GM23338 (cell line): Measurements from ENCODE around the gene ARMC8.

Source experiments
- CREB1 ChIP-seq: fragments of 250-450 bp; sonication (Bioruptor Pico); IDR thresholded peaks from 2 replicates; pipeline ENCODE4 v1.5.0; 2020; ENCODE audit warnings: low read depth, mild to moderate bottlenecking, moderate library complexity
- ETS1 ChIP-seq: IDR thresholded peaks from 2 replicates; pipeline ENCODE4 v1.6.1; 2016; ENCODE audit warnings: antibody characterized with exemption
- EZH2 ChIP-seq: fragments of 200-600 bp; sonication (generic); IDR thresholded peaks from one replicate; pipeline ENCODE4 v1.8.0; 2017; ENCODE audit warnings: antibody characterized with exemption, mild to moderate bottlenecking, low read depth; ENCODE audit not compliant: unreplicated experiment
- EZH2phosphoT487 ChIP-seq: fragments of 200-600 bp; sonication (generic); IDR thresholded peaks from one replicate; pipeline ENCODE4 v1.8.1; 2018; ENCODE audit warnings: antibody characterized with exemption; ENCODE audit not compliant: unreplicated experiment
- POLR2AphosphoS5 ChIP-seq: IDR thresholded peaks from 2 replicates; pipeline ENCODE4 v1.6.1; 2016; ENCODE audit warnings: antibody characterized with exemption, low read depth
- REST ChIP-seq: IDR thresholded peaks from one replicate; pipeline ENCODE4 v1.6.1; 2018; ENCODE audit warnings: antibody characterized with exemption; ENCODE audit not compliant: unreplicated experiment
- ZNF114 ChIP-seq: fragments of 250-450 bp; sonication (Bioruptor Pico); IDR thresholded peaks from 2 replicates; pipeline ENCODE4 v1.5.0; 2020; ENCODE audit warnings: mild to moderate bottlenecking, moderate library complexity
- TF ChIP-seq, protein P1 (sequence below), 2 experiments: fragments of 200-600 bp in 1 of 2; sonication (generic) in 1 of 2; conservative IDR thresholded peaks; 2 replicates each; pipeline versions ENCODE4 v1.5.1 to v1.6.1; 2016 to 2017; ENCODE audit warnings: antibody characterized with exemption in 2 of 2, low read depth in 2 of 2, mild to moderate bottlenecking in 2 of 2, moderate library complexity in 1 of 2

GRCh38 chr3:138200424-138200823, 13.3 kb downstream of the ARMC8 start:
- no peak for TF ChIP-seq EZH2
- TF ChIP-seq, protein P1, sequence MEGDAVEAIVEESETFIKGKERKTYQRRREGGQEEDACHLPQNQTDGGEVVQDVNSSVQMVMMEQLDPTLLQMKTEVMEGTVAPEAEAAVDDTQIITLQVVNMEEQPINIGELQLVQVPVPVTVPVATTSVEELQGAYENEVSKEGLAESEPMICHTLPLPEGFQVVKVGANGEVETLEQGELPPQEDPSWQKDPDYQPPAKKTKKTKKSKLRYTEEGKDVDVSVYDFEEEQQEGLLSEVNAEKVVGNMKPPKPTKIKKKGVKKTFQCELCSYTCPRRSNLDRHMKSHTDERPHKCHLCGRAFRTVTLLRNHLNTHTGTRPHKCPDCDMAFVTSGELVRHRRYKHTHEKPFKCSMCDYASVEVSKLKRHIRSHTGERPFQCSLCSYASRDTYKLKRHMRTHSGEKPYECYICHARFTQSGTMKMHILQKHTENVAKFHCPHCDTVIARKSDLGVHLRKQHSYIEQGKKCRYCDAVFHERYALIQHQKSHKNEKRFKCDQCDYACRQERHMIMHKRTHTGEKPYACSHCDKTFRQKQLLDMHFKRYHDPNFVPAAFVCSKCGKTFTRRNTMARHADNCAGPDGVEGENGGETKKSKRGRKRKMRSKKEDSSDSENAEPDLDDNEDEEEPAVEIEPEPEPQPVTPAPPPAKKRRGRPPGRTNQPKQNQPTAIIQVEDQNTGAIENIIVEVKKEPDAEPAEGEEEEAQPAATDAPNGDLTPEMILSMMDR (conservative IDR thresholded peaks at IDR 0.05; ENCODE audit: low read depth in 2 of 2), result no peak
- TF ChIP-seq EZH2phosphoT487, result no peak
- no peak for TF ChIP-seq REST
- no peak for TF ChIP-seq POLR2AphosphoS5
- no peak for TF ChIP-seq CREB1 (CRISPR knock-in tag)
- no peak for TF ChIP-seq ETS1
- no peak for TF ChIP-seq ZNF114 (CRISPR knock-in tag)
